Activated CD8-positive, alpha-beta memory T cell treated with anti-CD3 and anti-CD28 coated beads for 4 hours (primary cell): ENCODE measurements around the gene DCST2.

Experiments
- DNase-seq, 2 donors: peaks; one replicate each; pipeline ENCODE4 v3.0.0-alpha.2; 2020; ENCODE audit warnings: low read depth in 2 of 2

DCST2 gene

GRCh38 chr1:155069551-155070157 lies 36.1 kb upstream of the DCST2 start:
- no peak for DNase-seq

GRCh38 chr1:155068599-155068998 lies 35.0 kb upstream of the DCST2 start:
- no peak for DNase-seq

- DNase-seq, result no peak
Observed at GRCh38 chr1:155066777-155067176, 33.2 kb upstream of the DCST2 start.

GRCh38 chr1:155064832-155065429 lies 31.4 kb upstream of the DCST2 start:
- no peak for DNase-seq

GRCh38 chr1:155064111-155064831 lies 30.7 kb upstream of the DCST2 start:
- no peak for DNase-seq

GRCh38 chr1:155063550-155064110 lies 30.0 kb upstream of the DCST2 start, which contains the start of gene EFNA4:
TSS of gene EFNA4 (plus strand) at chr1:155063740. CDS start at chr1:155063824, 84 bp downstream.
- DNase-seq, result peak; percentile 66

- no peak for DNase-seq
Observed at GRCh38 chr1:155062702-155063411, 29.3 kb upstream of the DCST2 start.

GRCh38 chr1:155062151-155062686 lies 28.6 kb upstream of the DCST2 start:
- no peak for DNase-seq

- DNase-seq, result peak; percentile 85 to 95
Observed at GRCh38 chr1:155061381-155062150, 28.0 kb upstream of the DCST2 start.

GRCh38 chr1:155060736-155061135 lies 27.2 kb upstream of the DCST2 start:
- no peak for DNase-seq

- no peak for DNase-seq
Observed at GRCh38 chr1:155057788-155058211, 24.2 kb upstream of the DCST2 start.

GRCh38 chr1:155057104-155057503 lies 23.5 kb upstream of the DCST2 start:
- DNase-seq, result no peak

GRCh38 chr1:155053531-155054105 lies 20.0 kb upstream of the DCST2 start:
- DNase-seq, result no peak

- no peak for DNase-seq
Observed at GRCh38 chr1:155052439-155053395, 19.1 kb upstream of the DCST2 start.

- no peak for DNase-seq
Observed at GRCh38 chr1:155051777-155052398, 18.3 kb upstream of the DCST2 start.

GRCh38 chr1:155051342-155051776 lies 17.8 kb upstream of the DCST2 start:
- DNase-seq, result no peak

- DNase-seq, result peak in 1 of 2 donors; percentile 55
Observed at GRCh38 chr1:155050560-155051341, 17.2 kb upstream of the DCST2 start, which contains the start of gene ADAM15. TSS of gene ADAM15 (plus strand) at chr1:155051316. CDS start at chr1:155051387, 71 bp downstream.
